22Rv1 (cell line): ENCODE data around the gene AGTR1.

ENCODE experiments used
- CTCF ChIP-seq: fragments of 450-650 bp; IDR thresholded peaks from 2 replicates; pipeline ENCODE4 v1.5.1; 2017; ENCODE audit warnings: mild to moderate bottlenecking
- ZFX ChIP-seq: fragments of 450-650 bp; IDR thresholded peaks from 2 replicates; pipeline ENCODE4 v1.6.1; 2017; ENCODE audit warnings: antibody characterized with exemption, borderline replicate concordance

- TF ChIP-seq CTCF: no peak
- TF ChIP-seq ZFX: no peak
Measured at GRCh38 chr3:148659512-148659911, 38.2 kb upstream of the AGTR1 start.
